Measurements from ENCODE around the gene GLRX5.

GRCh38 chr14:95540236-95540855 is 5.5 kb downstream of the GLRX5 start:
- TF ChIP-seq CTCF (IDR thresholded peaks at IDR 0.05; ENCODE audit: insufficient read depth, low read length, poor library complexity, severe bottlenecking) (no peak), EZH2phosphoT487 (conservative IDR thresholded peaks at IDR 0.05; ENCODE audit: low read length) (no peak)
